CD4-positive, alpha-beta memory T cell (primary cell): Measurements from ENCODE around the gene CFAP100. TPM values are rescaled to one million over a fixed set of nuclear protein-coding genes. Genes with fewer than 3 reads are reported as not detected.
A peak's percentile ranks its signal among the peaks of the same experiment; 100 is the strongest.

Experiments
- CTCF ChIA-PET: fragments of 350-600 bp; sonication (Branson Sonifier 250); formaldehyde crosslinking; loops from one replicate; lab custom pipeline; 2021; ENCODE audit warnings: inconsistent platforms; ENCODE audit not compliant: partially characterized antibody; lab: Charles Lee
- POLR2A ChIA-PET: fragments of 350-600 bp; sonication (Branson Sonifier 250); formaldehyde crosslinking; loops from one replicate; lab custom pipeline; 2021; ENCODE audit not compliant: partially characterized antibody; lab: Charles Lee
- DNase-seq, 5 donors: peaks; one replicate each; pipeline versions ENCODE4 v3.0.0 to v3.0.0-alpha.2; 2020 to 2022; ENCODE audit warnings: mixed read lengths in 1 of 5
- H3K27ac ChIP-seq: one replicate; pipeline ENCODE4 v1.7.0; 2013; ENCODE audit warnings: low read depth, low read length
- H3K27me3 ChIP-seq: 2 replicates; pipeline ENCODE4 v1.7.0; 2013; ENCODE audit warnings: mild to moderate bottlenecking, low read length, moderate library complexity; ENCODE audit not compliant: insufficient read depth
- H3K36me3 ChIP-seq: 2 replicates; pipeline ENCODE4 v1.7.0; 2013; ENCODE audit warnings: mild to moderate bottlenecking, low read length, moderate library complexity; ENCODE audit not compliant: insufficient read depth
- H3K4me1 ChIP-seq: 2 replicates; pipeline ENCODE4 v1.7.0; 2013; ENCODE audit warnings: mild to moderate bottlenecking, low read length, moderate library complexity; ENCODE audit not compliant: insufficient read depth
- H3K4me3 ChIP-seq, 2 donors: one replicate each; pipeline ENCODE4 v1.7.0; 2013; ENCODE audit warnings: low read length in 2 of 2, mild to moderate bottlenecking in 1 of 2
- H3K9me3 ChIP-seq, 2 donors: one replicate each; pipeline ENCODE4 v1.7.0; 2013; ENCODE audit warnings: low read length in 2 of 2, control low read depth in 1 of 2; ENCODE audit not compliant: control insufficient read depth in 1 of 2
- H3K27ac Mint-ChIP-seq, 7 donors: one replicate each; pipeline ENCODE4 v1.8.0; 2020 to 2021; ENCODE audit warnings: mixed read lengths in 7 of 7, mild to moderate bottlenecking in 6 of 7, inconsistent platforms in 3 of 7, moderate library complexity in 3 of 7
- H3K27me3 Mint-ChIP-seq, 2 donors: one replicate each; pipeline ENCODE4 v1.8.0; 2020 to 2021; ENCODE audit warnings: mixed read lengths in 2 of 2
- H3K36me3 Mint-ChIP-seq, 2 donors: one replicate each; pipeline ENCODE4 v1.8.0; 2020 to 2021; ENCODE audit warnings: mixed read lengths in 2 of 2, inconsistent platforms in 1 of 2, mild to moderate bottlenecking in 1 of 2
- H3K4me1 Mint-ChIP-seq, 4 donors: one replicate each; pipeline ENCODE4 v1.8.0; 2020 to 2021; ENCODE audit warnings: mixed read lengths in 4 of 4, mild to moderate bottlenecking in 1 of 4
- H3K4me3 Mint-ChIP-seq, 8 donors: one replicate each; pipeline ENCODE4 v1.8.0; 2020 to 2021; ENCODE audit warnings: mixed read lengths in 8 of 8, mild to moderate bottlenecking in 7 of 8, moderate library complexity in 6 of 8, inconsistent platforms in 3 of 8
- H3K9me3 Mint-ChIP-seq, 8 donors: one replicate each; pipeline ENCODE4 v1.8.0; 2020 to 2021; ENCODE audit warnings: mixed read lengths in 8 of 8, mild to moderate bottlenecking in 5 of 8, inconsistent platforms in 3 of 8, moderate library complexity in 1 of 8
- intact Hi-C: fragments of 100-400 bp; cut with micrococcal nuclease; formaldehyde crosslinking; loops from one replicate; pipeline ENCODE4 v1.15.1; 2023
- polyA plus RNA-seq, 2 donors: library from polyadenylated mRNA; unstranded; fragments of 300-500 nt; fragmentation: Illumina TruSeq; gene quantifications; one replicate each; pipeline ENCODE4 v1.2.3, GENCODE V29; 2021
- total RNA-seq, 2 experiments: library from RNA; stranded (reverse); gene quantifications; one replicate each; pipeline ENCODE4 v1.2.3, GENCODE V29; 2021

CFAP100 gene
- total and polyA plus RNA-seq, 4 experiments from 2014 or later, result not detected

DNA sequence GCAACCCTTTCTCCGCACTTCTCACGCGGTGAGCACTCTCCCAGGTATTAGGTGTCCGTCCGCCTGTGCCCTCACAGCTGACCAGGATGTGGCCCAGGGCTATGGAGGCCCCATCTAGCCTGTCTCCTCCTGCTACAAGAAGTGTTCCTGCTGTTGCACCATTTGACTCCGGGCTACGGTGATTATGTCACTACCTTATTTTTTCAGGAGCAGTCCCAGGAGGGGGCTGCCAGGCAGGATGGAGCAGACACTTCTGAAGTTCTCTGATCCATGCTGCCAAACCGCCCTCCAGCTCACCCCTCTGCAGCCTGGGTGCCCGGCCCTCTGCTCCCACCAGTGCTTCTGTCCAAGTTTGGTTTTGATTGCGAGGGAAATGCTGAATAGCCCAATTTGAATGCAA lies 44.0 kb downstream of the CFAP100 start:
- H3K9me3 ChIP-seq, result no peaks in the 10 kb centered on the region
- Mint-ChIP-seq H3K27me3 (no peaks in the 10 kb centered on the region), H3K4me3 (no peak overlapping the region), H3K4me1 (peaks cover 0 to 2% (median 0%) of the 10 kb centered on the region in 4 donors), H3K27ac (peak overlapping the region in 1 of 7 donors; percentile 12), H3K36me3 (peaks cover 48 to 74% of the 10 kb centered on the region in 2 donors), H3K9me3 (no peaks in the 10 kb centered on the region)
- intact Hi-C loops, result no loop called here
- CTCF ChIA-PET, result no interaction called here
- POLR2A ChIA-PET, result no interaction called here
- no peak overlapping the region for H3K4me3 ChIP-seq
- no peak overlapping the region for H3K27ac ChIP-seq
- DNase-seq, result no peak
- peaks cover 28% of the 10 kb centered on the region for H3K36me3 ChIP-seq
- H3K4me1 ChIP-seq, result no peaks in the 10 kb centered on the region
- H3K27me3 ChIP-seq, result no peaks in the 10 kb centered on the region

DNA sequence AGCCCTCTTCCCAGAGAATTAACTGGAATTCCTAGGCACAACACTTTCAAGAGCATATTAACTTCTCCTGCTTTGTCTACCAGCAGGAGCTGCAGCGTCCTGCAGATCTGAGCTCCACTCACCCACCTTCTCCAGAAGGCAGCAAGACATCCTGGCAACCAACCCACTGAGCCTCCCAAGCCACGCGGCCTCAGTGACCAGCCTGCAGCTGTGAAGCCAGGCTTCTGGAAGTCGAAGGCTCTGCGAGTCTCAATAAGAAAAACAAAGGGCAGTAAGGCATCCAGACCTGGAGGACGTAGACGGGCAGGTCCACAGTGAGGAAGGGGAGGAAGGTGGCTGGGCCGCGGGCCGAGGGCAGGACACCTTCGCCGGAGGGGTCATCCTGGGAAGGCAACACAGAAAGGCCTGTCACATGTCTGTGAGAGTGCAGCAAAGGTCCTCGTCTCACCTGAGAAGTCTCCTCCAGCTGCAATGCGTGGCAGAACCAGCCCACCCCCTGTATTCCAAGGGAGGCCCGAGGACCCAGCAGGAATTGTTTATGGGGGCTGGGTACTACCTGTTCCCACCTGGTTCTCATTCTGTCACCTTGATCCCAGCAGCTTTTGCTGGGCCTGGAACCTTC lies 44.7 kb downstream of the CFAP100 start:
- H3K9me3 ChIP-seq, result no peaks in the 10 kb centered on the region
- Mint-ChIP-seq H3K27me3 (no peaks in the 10 kb centered on the region), H3K9me3 (no peaks in the 10 kb centered on the region), H3K4me3 (no peak overlapping the region), H3K36me3 (peaks cover 43 to 70% of the 10 kb centered on the region in 2 donors), H3K4me1 (peaks cover 0 to under 1% (median 0%) of the 10 kb centered on the region in 4 donors), H3K27ac (no peak overlapping the region)
- ChIA-PET POLR2A (no interaction called here), CTCF (no interaction called here)
- no peak for DNase-seq
- peaks cover 28% of the 10 kb centered on the region for H3K36me3 ChIP-seq
- intact Hi-C loops, result no loop called here
- H3K27ac ChIP-seq, result no peak overlapping the region
- no peaks in the 10 kb centered on the region for H3K4me1 ChIP-seq
- no peak overlapping the region for H3K4me3 ChIP-seq
- H3K27me3 ChIP-seq, result no peaks in the 10 kb centered on the region

DNA sequence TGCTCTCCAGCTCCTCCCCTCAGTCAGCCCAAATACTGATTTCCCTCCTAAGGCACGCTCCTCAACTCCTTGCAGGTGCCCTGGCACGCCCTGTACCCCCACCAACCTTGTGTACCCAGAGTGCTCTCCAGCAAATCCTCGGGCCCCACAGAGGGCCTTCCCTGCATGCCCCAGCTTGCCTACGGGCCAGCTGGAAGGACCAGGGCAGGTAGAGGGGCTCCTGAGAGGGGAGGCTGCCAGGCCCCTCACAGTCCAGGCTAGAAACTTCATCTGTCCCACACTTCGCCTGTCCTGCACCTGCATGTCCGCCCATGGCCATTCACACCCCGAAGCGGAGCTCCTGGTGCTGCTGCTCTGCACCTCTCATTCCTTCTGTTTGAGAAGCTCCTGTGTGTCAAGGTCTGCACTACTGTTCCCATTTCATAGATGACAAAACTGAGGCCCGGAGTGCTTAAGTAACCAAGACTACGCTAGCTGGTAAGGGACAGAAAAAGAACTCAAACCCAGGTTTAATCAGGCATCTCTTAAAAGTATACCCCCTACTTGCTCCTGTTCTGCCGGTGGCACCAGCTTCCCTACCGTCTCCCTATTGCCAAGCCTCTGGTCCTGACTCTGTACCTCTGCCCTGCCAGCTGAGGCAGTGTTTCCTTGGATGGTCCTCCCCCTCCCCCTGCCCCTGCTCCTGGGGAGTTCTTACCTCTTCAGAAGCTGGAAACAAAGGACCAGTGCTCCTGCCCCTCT lies 45.4 kb downstream of the CFAP100 start:
- Histone ChIP-seq H3K9me3 (no peaks in the 10 kb centered on the region), H3K27ac (no peak overlapping the region), H3K4me1 (no peaks in the 10 kb centered on the region), H3K4me3 (no peak overlapping the region), H3K36me3 (peaks cover 28% of the 10 kb centered on the region), H3K27me3 (no peaks in the 10 kb centered on the region)
- CTCF ChIA-PET, result no interaction called here
- POLR2A ChIA-PET, result no interaction called here
- no peak overlapping the region for H3K4me3 Mint-ChIP-seq
- peak overlapping the region in 1 of 7 donors; percentile 65 for H3K27ac Mint-ChIP-seq
- no peaks in the 10 kb centered on the region for H3K4me1 Mint-ChIP-seq
- H3K36me3 Mint-ChIP-seq, result peaks cover 40 to 65% of the 10 kb centered on the region in 2 donors
- no peaks in the 10 kb centered on the region for H3K27me3 Mint-ChIP-seq
- intact Hi-C loops, result no loop called here
- DNase-seq, result no peak
- H3K9me3 Mint-ChIP-seq, result no peaks in the 10 kb centered on the region

DNA sequence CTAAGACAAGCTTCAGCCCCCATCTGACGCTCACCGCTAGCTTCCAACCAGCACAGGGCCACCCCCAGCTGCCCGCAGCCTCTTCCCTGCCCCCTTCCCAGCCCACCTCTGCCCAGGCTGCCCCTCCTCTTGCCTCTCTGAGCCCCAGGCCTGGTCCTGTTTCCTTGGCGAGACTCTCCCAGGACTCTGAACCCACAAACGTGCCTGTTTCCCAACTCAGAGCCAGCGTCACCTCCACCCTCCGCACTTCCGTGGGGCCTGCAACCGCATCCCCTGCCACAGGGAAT lies 45.9 kb downstream of the CFAP100 start:
- H3K36me3 Mint-ChIP-seq, result peaks cover 39 to 66% of the 10 kb centered on the region in 2 donors
- Histone ChIP-seq H3K27me3 (no peaks in the 10 kb centered on the region), H3K27ac (no peak overlapping the region), H3K4me1 (no peaks in the 10 kb centered on the region), H3K4me3 (no peak overlapping the region), H3K36me3 (peaks cover 28% of the 10 kb centered on the region), H3K9me3 (no peaks in the 10 kb centered on the region)
- H3K4me3 Mint-ChIP-seq, result no peak overlapping the region
- H3K9me3 Mint-ChIP-seq, result no peaks in the 10 kb centered on the region
- H3K4me1 Mint-ChIP-seq, result no peaks in the 10 kb centered on the region
- no peak overlapping the region for H3K27ac Mint-ChIP-seq
- no peak for DNase-seq
- CTCF ChIA-PET, result no interaction called here
- intact Hi-C loops, result no loop called here
- H3K27me3 Mint-ChIP-seq, result no peaks in the 10 kb centered on the region
- POLR2A ChIA-PET, result no interaction called here

- no peaks in the 10 kb centered on the region for H3K4me1 ChIP-seq
- CTCF ChIA-PET, result no interaction called here
- peaks cover 37 to 67% of the 10 kb centered on the region in 2 donors for H3K36me3 Mint-ChIP-seq
Measured at GRCh38 chr3:126441256-126441880, 46.7 kb downstream of the CFAP100 start.

DNA sequence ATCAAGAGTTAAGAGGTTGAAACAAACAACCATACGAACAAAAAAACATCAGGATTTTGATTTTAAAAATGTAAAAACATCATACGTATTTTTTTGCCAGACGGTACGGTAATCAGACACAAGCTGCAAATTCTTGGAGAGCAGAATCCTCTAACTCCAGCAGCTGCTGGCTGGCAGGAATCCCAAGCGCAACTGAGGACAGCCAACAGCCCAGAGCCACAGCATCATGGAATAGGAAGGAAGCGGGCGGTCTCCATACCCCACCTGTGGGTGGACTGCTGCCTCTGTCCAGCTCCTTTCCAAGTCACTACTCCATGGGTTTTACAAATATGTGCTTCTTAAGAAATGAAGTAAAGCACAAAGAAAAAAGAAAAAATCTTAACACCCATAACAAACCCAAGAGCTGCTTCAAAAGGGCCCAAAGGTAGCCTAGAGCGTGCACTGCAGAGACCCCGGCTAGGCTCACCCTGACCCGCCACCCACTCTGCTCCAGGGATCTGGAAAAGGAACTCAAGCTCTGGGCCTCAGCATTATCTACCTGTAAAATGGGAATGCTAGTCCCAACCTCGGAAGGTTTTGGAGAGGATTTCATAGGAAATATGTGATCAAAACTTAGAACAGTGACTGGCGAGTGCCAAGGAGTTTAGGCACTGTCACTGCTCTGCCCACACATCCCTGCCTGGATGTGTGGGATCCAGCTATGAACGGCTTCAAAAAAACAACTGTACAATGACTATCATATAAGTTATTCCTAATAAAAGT lies 47.6 kb downstream of the CFAP100 start:
- Mint-ChIP-seq H3K4me1 (peaks cover 0 to 3% (median 0%) of the 10 kb centered on the region in 4 donors), H3K4me3 (no peak overlapping the region), H3K9me3 (no peaks in the 10 kb centered on the region), H3K27ac (no peak overlapping the region), H3K27me3 (no peaks in the 10 kb centered on the region), H3K36me3 (peaks cover 28 to 63% of the 10 kb centered on the region in 2 donors)
- Histone ChIP-seq H3K27ac (no peak overlapping the region), H3K4me3 (no peak overlapping the region), H3K36me3 (peaks cover 18% of the 10 kb centered on the region), H3K9me3 (no peaks in the 10 kb centered on the region), H3K4me1 (no peaks in the 10 kb centered on the region), H3K27me3 (no peaks in the 10 kb centered on the region)
- ChIA-PET POLR2A (no interaction called here), CTCF (no interaction called here)
- no peak for DNase-seq
- intact Hi-C loops, result no loop called here

More at GRCh38 chr3:126441256-126441880, 46.7 kb downstream of the CFAP100 start:
- H3K27me3 ChIP-seq, result no peaks in the 10 kb centered on the region
- Mint-ChIP-seq H3K4me3 (no peak overlapping the region), H3K27ac (peak overlapping the region in 1 of 7 donors; percentile 52), H3K9me3 (no peaks in the 10 kb centered on the region), H3K4me1 (no peaks in the 10 kb centered on the region), H3K27me3 (no peaks in the 10 kb centered on the region)
- intact Hi-C loops, result no loop called here
- POLR2A ChIA-PET, result no interaction called here
- no peak overlapping the region for H3K4me3 ChIP-seq
- H3K9me3 ChIP-seq, result no peaks in the 10 kb centered on the region
- no peak for DNase-seq
- peaks cover 26% of the 10 kb centered on the region for H3K36me3 ChIP-seq
- no peak overlapping the region for H3K27ac ChIP-seq

- Histone ChIP-seq H3K27ac (no peak overlapping the region), H3K36me3 (peaks cover 15% of the 10 kb centered on the region), H3K27me3 (no peaks in the 10 kb centered on the region), H3K4me3 (no peak overlapping the region), H3K4me1 (no peaks in the 10 kb centered on the region), H3K9me3 (no peaks in the 10 kb centered on the region)
- intact Hi-C loops, result no loop called here
- peaks cover 22 to 62% of the 10 kb centered on the region in 2 donors for H3K36me3 Mint-ChIP-seq
- no peak overlapping the region for H3K4me3 Mint-ChIP-seq
- peak overlapping the region in 1 of 7 donors; percentile 36 for H3K27ac Mint-ChIP-seq
- POLR2A ChIA-PET, result no interaction called here
- CTCF ChIA-PET, result no interaction called here
- H3K9me3 Mint-ChIP-seq, result no peaks in the 10 kb centered on the region
- DNase-seq, result no peak
- peaks cover 0 to 3% (median 0%) of the 10 kb centered on the region in 4 donors for H3K4me1 Mint-ChIP-seq
- H3K27me3 Mint-ChIP-seq, result no peaks in the 10 kb centered on the region
Measured at GRCh38 chr3:126442856-126443242, 48.1 kb downstream of the CFAP100 start.
